HCT116 (cell line): ENCODE measurements around the gene C21orf91. TPM values are rescaled to one million over a fixed set of nuclear protein-coding genes. Genes with fewer than 3 reads are reported as not detected.
A peak's percentile ranks its signal among the peaks of the same experiment; 100 is the strongest.

ENCODE experiments used
- ATAC-seq: fragments of 200-7000 bp; cut with Tn5 transposase; 2 replicates; pipeline ENCODE4 v1.9.1; 2020; ENCODE audit warnings: mild to moderate bottlenecking, moderate library complexity
- BruUV-seq: library from RNA; stranded (reverse); fragments of 400-500 nt; replicated peaks from 2 replicates; lab custom pipeline; 2021; lab: Mats Ljungman, UMichigan
- CTCF ChIA-PET: fragments of 300-600 bp; sonication (Branson Sonifier 250); formaldehyde crosslinking; loops from one replicate; lab custom pipeline; 2021; ENCODE audit warnings: antibody characterized with exemption; lab: Charles Lee
- POLR2A ChIA-PET: fragments of 300-600, 350-600 bp; sonication (Branson Sonifier 250); formaldehyde crosslinking; loops from one replicate; lab custom pipeline; 2021; ENCODE audit warnings: antibody characterized with exemption; lab: Charles Lee
- RAD21 ChIA-PET, 2 experiments: fragments of 300-600 bp; sonication (Branson Sonifier 250); formaldehyde crosslinking; loops; one replicate each; lab custom pipeline; 2023; ENCODE audit warnings: low total read pairs in 2 of 2; ENCODE audit not compliant: uncharacterized antibody in 2 of 2, unreplicated experiment in 2 of 2, low non-redundant PET in 1 of 2; lab: Charles Lee
- DNase-seq: peaks from one replicate; pipeline ENCODE4 v3.0.0-alpha.2; 2010; ENCODE audit warnings: low read depth, low spot score
- H2AFZ ChIP-seq: fragments of 200-600 bp; shearing (Covaris generic), sonication (generic); 2 replicates; pipeline ENCODE4 v1.6.1; 2017; ENCODE audit warnings: low read depth, mixed run types, mixed read lengths, antibody characterized with exemption, low read length; ENCODE audit not compliant: poor library complexity, severe bottlenecking
- H3K27ac ChIP-seq: 2 replicates; pipeline ENCODE4 v1.5.1; 2012; ENCODE audit warnings: low read depth, low read length
- H3K27me3 ChIP-seq: fragments of 200-600 bp; sonication (generic); 2 replicates; pipeline ENCODE4 v1.6.1; 2016; ENCODE audit warnings: mixed run types, low read length, mixed read lengths; ENCODE audit not compliant: insufficient read depth
- H3K36me3 ChIP-seq, 2 experiments: fragments of 200-500 bp in 1 of 2; fragments of 200-600 bp in 1 of 2; sonication (Bioruptor generic) in 1 of 2; sonication (generic) in 1 of 2; 2 replicates each; pipeline versions ENCODE4 v1.5.1 to v1.6.1; 2014 to 2016; ENCODE audit warnings: low read length in 2 of 2, inconsistent platforms in 1 of 2, mixed read lengths in 1 of 2, mixed run types in 1 of 2; ENCODE audit not compliant: insufficient read depth in 2 of 2, control insufficient read depth in 1 of 2
- H3K4me1 ChIP-seq, 2 experiments: fragments of 200-600 bp in 1 of 2; sonication (generic) in 1 of 2; 2 replicates each; pipeline versions ENCODE4 v1.5.1 to v1.6.1; 2012 to 2017; ENCODE audit warnings: low read length in 2 of 2, inconsistent platforms in 1 of 2, mild to moderate bottlenecking in 1 of 2, mixed read lengths in 1 of 2, mixed run types in 1 of 2, moderate library complexity in 1 of 2; ENCODE audit not compliant: insufficient read depth in 2 of 2, control insufficient read depth in 1 of 2
- H3K4me2 ChIP-seq: fragments of 200-600 bp; sonication (generic); 2 replicates; pipeline ENCODE4 v1.6.1; 2017; ENCODE audit warnings: mixed run types, low read length, mixed read lengths
- H3K4me3 ChIP-seq, 2 experiments: fragments of 200-600 bp in 1 of 2; sonication (generic) in 1 of 2; replicated peaks in 1 of 2; 2 replicates each; pipeline ENCODE4 v1.5.1; 2011 to 2016; ENCODE audit warnings: low read length in 2 of 2, control low read depth in 1 of 2, low read depth in 1 of 2, mild to moderate bottlenecking in 1 of 2, mixed read lengths in 1 of 2, mixed run types in 1 of 2
- H3K79me2 ChIP-seq: fragments of 200-600 bp; sonication (generic); 2 replicates; pipeline ENCODE4 v1.6.1; 2017; ENCODE audit warnings: mild to moderate bottlenecking, mixed run types, low read length, moderate library complexity, mixed read lengths; ENCODE audit not compliant: insufficient read depth
- H3K9ac ChIP-seq: fragments of 200-600 bp; sonication (generic); 2 replicates; pipeline ENCODE4 v1.6.1; 2016; ENCODE audit warnings: low read length, mixed read lengths
- H3K9me2 ChIP-seq: fragments of 200-600 bp; sonication (generic), shearing (Covaris generic); 2 replicates; pipeline ENCODE4 v1.6.1; 2017; ENCODE audit warnings: mixed run types, mild to moderate bottlenecking, moderate library complexity; ENCODE audit not compliant: insufficient read depth
- H3K9me3 ChIP-seq, 2 experiments: fragments of 200-500 bp in 1 of 2; fragments of 200-600 bp in 1 of 2; sonication (Bioruptor generic) in 1 of 2; sonication (generic) in 1 of 2; 2 replicates each; pipeline ENCODE4 v1.6.1; 2014 to 2017; ENCODE audit warnings: low read length in 2 of 2, mixed read lengths in 2 of 2, inconsistent platforms in 1 of 2, low read depth in 1 of 2, mild to moderate bottlenecking in 1 of 2, mixed run types in 1 of 2, moderate library complexity in 1 of 2; ENCODE audit not compliant: control insufficient read depth in 1 of 2, insufficient read depth in 1 of 2
- H4K20me1 ChIP-seq: fragments of 200-600 bp; sonication (generic), shearing (Covaris generic); 2 replicates; pipeline ENCODE4 v1.6.1; 2017; ENCODE audit warnings: mixed run types, mild to moderate bottlenecking, moderate library complexity; ENCODE audit not compliant: insufficient read depth
- CBX3 ChIP-seq: IDR thresholded peaks from 2 replicates; pipeline ENCODE4 v1.6.1; 2012; ENCODE audit warnings: low read depth
- EGR1 ChIP-seq: IDR thresholded peaks from 2 replicates; pipeline ENCODE4 v1.6.1; 2012; ENCODE audit warnings: low read depth
- FOSL1 ChIP-seq: IDR thresholded peaks from 2 replicates; pipeline ENCODE4 v1.6.1; 2012; ENCODE audit warnings: low read depth
- ZFX ChIP-seq: fragments of 450-650 bp; IDR thresholded peaks from 2 replicates; pipeline ENCODE4 v1.6.1; 2017
- intact Hi-C: fragments of 100-400 bp; cut with micrococcal nuclease; formaldehyde crosslinking; loops from 2 replicates; pipeline ENCODE4 v1.10.0; 2022
- total RNA-seq: library from RNA; stranded (reverse); gene quantifications from one replicate; pipeline ENCODE4 v1.2.1, GENCODE V29; 2021; ENCODE audit not compliant: unreplicated experiment

Gene C21orf91
- total RNA-seq, 1 experiment from 2014 or later = 17.7 TPM

DNA sequence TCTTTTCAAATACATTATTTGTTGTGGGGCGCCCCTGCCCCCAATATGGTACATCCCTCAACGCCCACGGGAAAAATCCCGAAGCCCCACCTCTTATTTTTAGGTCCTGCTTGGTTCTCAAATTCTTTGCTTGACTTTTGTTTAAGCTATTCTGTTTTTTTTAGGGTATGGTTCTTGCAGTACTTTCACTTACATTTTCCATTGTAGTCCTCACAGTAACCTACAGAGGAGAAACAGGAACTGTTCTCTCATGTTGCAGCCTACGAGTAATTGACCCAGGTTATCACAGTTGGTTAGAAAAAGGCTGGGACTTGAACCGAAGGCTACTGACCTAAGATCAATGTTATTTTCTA is 697 bp upstream of the C21orf91 start:
- CTCF ChIA-PET = interaction anchor here (0.7 kb wide), 1 partner anchor 105 kb away, joined by 3 read pairs; no protein-coding TSS in a partner anchor

DNA sequence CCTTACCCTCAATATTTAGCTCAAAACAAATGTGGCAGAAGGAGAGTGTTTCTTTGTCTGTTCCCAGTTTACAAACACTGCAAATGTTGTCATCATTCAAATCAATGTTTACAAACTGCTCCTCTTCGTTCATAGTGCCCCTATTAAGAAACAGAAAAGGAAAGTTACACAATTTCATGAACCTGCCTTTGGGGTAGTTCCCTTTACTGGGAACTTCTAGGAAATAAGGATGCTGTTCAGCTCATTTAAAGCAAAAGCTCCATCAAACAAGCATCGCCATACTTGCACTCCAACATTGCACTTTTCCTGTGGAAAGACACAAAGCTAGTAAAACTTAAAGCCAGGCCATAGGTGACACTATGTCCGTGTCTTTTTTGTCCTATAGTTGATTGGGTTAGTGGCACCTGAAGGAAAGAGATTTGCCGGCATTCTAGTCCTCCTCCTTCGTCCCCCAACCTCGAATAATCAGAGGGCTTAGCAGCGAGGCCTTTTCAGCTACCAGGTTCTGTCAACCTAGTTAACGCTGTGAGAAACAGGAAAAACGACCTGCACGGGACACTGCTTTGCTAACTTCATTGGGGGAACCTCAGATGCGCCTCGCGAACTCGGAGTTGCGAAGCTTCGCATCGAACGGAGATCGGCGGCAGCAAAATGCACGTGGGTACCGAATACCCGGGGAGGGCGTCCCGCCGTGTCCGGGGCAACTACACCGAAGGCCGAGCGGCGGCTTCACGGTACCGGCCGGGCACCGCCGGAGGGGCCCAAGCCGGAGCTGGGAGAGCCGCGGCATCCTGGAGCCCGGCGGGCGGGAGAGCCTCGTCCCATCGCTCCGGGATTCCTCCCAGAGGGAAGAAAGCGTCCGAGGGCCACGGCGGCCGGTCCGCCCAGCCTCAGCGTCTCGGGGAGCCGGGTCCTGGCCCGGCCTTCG is 706 bp downstream of the C21orf91 start:
- H3K4me3 ChIP-seq = peak overlapping the region; percentile 71 to 80
- H3K4me1 ChIP-seq = peaks cover 6 to 19% of the 10 kb centered on the region in 2 experiments; a peak in 3 of 4 replicates
- H3K79me2 ChIP-seq = peaks cover 14% of the 10 kb centered on the region
- H4K20me1 ChIP-seq = no peaks in the 10 kb centered on the region
- ATAC-seq (peak; percentile 43), DNase-seq (no peak)
- H3K4me2 ChIP-seq = peak overlapping the region; percentile 86
- CTCF ChIA-PET = interaction anchor here (1.3 kb wide), 1 partner anchor 107 kb away, joined by 3 read pairs; no protein-coding TSS in a partner anchor
- no peak overlapping the region for H2AFZ ChIP-seq
- POLR2A ChIA-PET = interaction anchor here (1.0 kb wide), 1 partner anchor 129 kb away, joined by 3 read pairs; no protein-coding TSS in a partner anchor
- peak overlapping the region; percentile 74 for H3K9ac ChIP-seq
- no peaks in the 10 kb centered on the region for H3K9me3 ChIP-seq
- H3K27me3 ChIP-seq = no peaks in the 10 kb centered on the region
- BruUV-seq = no TSS peak
- TF ChIP-seq ZFX (peak; percentile 70; the same call in 1 of the 2 replicates), FOSL1 (no peak)
- H3K36me3 ChIP-seq = peaks cover 0 to 9% of the 10 kb centered on the region in 2 experiments; a peak in 2 of 4 replicates
- no peaks in the 10 kb centered on the region for H3K9me2 ChIP-seq
- H3K27ac ChIP-seq = peak overlapping the region; percentile 87
- RAD21 ChIA-PET = no interaction called here
- intact Hi-C loops = loop anchor here (1.0 to 10.0 kb wide), 2 partner anchors 204 to 364 kb away; partner anchors contain the start of gene BTG3

More for the DNA sequence above, 697 bp upstream of the C21orf91 start:
- DNase-seq (no peak), ATAC-seq (peak; percentile 26)
- Histone ChIP-seq H3K79me2 (peaks cover 14% of the 10 kb centered on the region), H3K4me1 (peaks cover 6 to 19% of the 10 kb centered on the region in 2 experiments; a peak in 3 of 4 replicates), H3K36me3 (peaks cover 0 to 4% of the 10 kb centered on the region in 2 experiments; a peak in 2 of 4 replicates), H3K27ac (peak overlapping the region; percentile 87), H3K9ac (peak overlapping the region; percentile 74), H2AFZ (peak overlapping the region; percentile 58), H3K27me3 (no peaks in the 10 kb centered on the region), H3K4me2 (peak overlapping the region; percentile 86), H3K9me3 (no peaks in the 10 kb centered on the region), H4K20me1 (no peaks in the 10 kb centered on the region), H3K9me2 (no peaks in the 10 kb centered on the region), H3K4me3 (peak overlapping the region; percentile 71 to 80)
- POLR2A ChIA-PET = no interaction called here
- RAD21 ChIA-PET = no interaction called here
- TF ChIP-seq CBX3 = no peak
- peak; percentile 72 for TF ChIP-seq EGR1
- BruUV-seq = TSS peak; percentile 70
- intact Hi-C loops = loop anchor here (1.0 to 10.0 kb wide), 2 partner anchors 205 to 366 kb away; partner anchors contain the start of gene BTG3
